SH-SY5Y (cell line): ENCODE data around the gene CLIC3.

Source experiments
- GATA2 ChIP-seq: IDR thresholded peaks from 2 replicates; pipeline ENCODE4 v1.6.1; 2011; ENCODE audit warnings: mild to moderate bottlenecking, low read depth, low read length
- GATA3 ChIP-seq: IDR thresholded peaks from 2 replicates; pipeline ENCODE4 v1.6.1; 2011; ENCODE audit warnings: low read depth, mild to moderate bottlenecking, low read length, moderate library complexity

- TF ChIP-seq GATA2, result no peak
- no peak for TF ChIP-seq GATA3
Observed at GRCh38 chr9:136949239-136949816, 47.0 kb downstream of the CLIC3 start.
